Measurements from ENCODE around the gene YY1. TPM values are rescaled to one million over a fixed set of nuclear protein-coding genes. Genes with fewer than 3 reads are reported as not detected.
"Not testable (repeated sequence)": the region's sequence is repeated elsewhere in the genome, so short reads cannot be mapped to it uniquely, and the experiment has no call there.

YY1 gene
- total RNA-seq, 2 donors from 2014 or later, result 42.8 to 52.3 TPM

DNA sequence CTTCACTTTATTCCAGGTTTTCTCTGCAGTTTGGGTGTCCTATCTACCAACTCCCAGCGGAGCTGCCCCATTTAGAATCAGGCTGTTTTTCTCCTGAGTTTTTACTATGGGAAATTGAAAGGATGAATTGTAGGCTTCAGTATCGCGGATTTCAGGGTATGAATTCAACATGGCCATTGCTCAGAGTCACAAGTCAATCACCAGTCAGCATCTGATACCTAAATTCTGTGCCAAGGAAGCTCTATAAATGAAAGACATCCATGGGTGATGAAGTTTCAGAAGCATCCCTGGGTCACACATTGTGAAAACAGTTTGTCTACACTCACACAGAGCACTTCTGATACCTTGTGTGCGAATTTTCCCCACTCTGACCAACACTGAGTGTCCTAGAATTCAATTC, 35.8 kb upstream of the YY1 start:
- no peaks in the 10 kb centered on the region for H3K4me1 ChIP-seq (ENCODE audit: control insufficient read depth in 1 of 2, low read depth in 2 of 2)
- H3K4me3 ChIP-seq, result no peak overlapping the region
- no peaks in the 10 kb centered on the region for H3K9me3 ChIP-seq
- no peak for DNase-seq (ENCODE audit: low spot score)
- H3K27me3 ChIP-seq (replicated peaks; ENCODE audit: insufficient read depth), result no peaks in the 10 kb centered on the region
- ATAC-seq (ENCODE audit: insufficient number of reproducible peaks, low FRiP score, low read depth), result no peak
- H3K36me3 ChIP-seq, result no peaks in the 10 kb centered on the region
- TF ChIP-seq, protein P1, sequence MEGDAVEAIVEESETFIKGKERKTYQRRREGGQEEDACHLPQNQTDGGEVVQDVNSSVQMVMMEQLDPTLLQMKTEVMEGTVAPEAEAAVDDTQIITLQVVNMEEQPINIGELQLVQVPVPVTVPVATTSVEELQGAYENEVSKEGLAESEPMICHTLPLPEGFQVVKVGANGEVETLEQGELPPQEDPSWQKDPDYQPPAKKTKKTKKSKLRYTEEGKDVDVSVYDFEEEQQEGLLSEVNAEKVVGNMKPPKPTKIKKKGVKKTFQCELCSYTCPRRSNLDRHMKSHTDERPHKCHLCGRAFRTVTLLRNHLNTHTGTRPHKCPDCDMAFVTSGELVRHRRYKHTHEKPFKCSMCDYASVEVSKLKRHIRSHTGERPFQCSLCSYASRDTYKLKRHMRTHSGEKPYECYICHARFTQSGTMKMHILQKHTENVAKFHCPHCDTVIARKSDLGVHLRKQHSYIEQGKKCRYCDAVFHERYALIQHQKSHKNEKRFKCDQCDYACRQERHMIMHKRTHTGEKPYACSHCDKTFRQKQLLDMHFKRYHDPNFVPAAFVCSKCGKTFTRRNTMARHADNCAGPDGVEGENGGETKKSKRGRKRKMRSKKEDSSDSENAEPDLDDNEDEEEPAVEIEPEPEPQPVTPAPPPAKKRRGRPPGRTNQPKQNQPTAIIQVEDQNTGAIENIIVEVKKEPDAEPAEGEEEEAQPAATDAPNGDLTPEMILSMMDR (IDR thresholded peaks at IDR 0.05), result no peak
- H3K27ac ChIP-seq, result no peak overlapping the region

DNA sequence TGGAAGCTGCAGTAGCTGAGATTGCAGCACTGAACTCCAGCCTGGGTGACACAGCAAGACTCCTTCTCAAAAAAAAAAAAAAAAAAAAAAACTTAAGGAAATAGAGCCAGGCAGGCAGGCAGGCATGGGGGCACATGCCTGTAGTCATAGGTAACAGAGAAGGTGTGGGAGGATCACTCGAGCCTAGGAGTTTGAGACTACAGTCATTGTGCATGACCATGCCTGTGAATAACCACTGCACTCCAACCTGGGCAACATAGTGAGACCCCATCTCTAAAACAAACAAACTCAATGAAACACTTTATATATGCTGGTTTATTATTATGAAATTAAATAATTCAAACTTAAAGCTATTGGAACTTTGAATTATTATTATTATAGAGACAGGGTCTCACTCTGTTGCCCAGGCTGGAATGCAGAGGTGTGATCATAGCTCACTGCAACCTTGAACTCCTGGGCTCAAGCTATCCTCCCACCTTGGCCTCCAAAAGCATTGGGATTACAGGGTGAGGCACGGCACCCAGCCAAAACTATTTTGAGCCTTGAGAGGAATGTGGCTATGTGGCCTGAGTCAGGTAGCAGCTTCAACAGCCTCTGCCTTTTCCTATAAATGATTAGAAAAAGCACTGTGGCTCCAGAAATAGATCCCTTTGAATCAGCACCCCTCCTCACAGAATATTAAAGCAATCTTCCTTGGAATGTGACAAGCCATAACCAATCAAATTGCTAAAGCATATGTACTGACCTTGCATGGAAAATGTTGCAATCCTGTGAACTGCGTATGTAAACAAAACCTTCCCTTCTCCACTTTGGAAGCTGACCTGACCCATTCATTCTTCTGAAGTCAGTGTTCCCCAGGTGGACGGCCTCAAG, 34.7 kb upstream of the YY1 start:
- no peaks in the 10 kb centered on the region for H3K36me3 ChIP-seq
- DNase-seq (ENCODE audit: low spot score) (no peak), ATAC-seq (ENCODE audit: insufficient number of reproducible peaks, low FRiP score, low read depth) (no peak)
- no peaks in the 10 kb centered on the region for H3K27me3 ChIP-seq (replicated peaks; ENCODE audit: insufficient read depth)
- no peaks in the 10 kb centered on the region for H3K9me3 ChIP-seq
- H3K4me3 ChIP-seq, result no peak overlapping the region
- H3K27ac ChIP-seq, result no peak overlapping the region
- no peaks in the 10 kb centered on the region for H3K4me1 ChIP-seq (ENCODE audit: control insufficient read depth in 1 of 2, low read depth in 2 of 2)
- TF ChIP-seq, protein P1 (IDR thresholded peaks at IDR 0.05), result no peak

DNA sequence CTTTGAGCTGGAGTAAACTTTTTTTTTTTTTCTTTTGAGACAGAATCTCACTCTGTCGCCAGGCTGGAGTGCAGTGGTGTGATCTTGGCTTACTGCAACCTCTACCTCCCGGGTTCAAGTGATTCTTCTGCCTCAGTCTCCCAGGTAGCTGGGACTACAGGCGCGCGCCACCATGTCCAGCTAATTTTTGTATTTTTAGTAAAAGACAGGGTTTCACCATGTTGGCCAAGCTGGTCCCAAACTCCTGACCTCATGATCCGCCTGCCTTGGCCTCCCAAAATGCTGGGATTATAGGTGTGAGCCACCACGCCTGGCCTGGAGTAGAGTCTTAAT, 34.1 kb upstream of the YY1 start:
- ATAC-seq (ENCODE audit: insufficient number of reproducible peaks, low FRiP score, low read depth); H3K9me3 ChIP-seq; DNase-seq (ENCODE audit: low spot score); H3K36me3 ChIP-seq; H3K27me3 ChIP-seq (replicated peaks; ENCODE audit: insufficient read depth); H3K27ac ChIP-seq; H3K4me1 ChIP-seq (ENCODE audit: control insufficient read depth in 1 of 2, low read depth in 2 of 2); H3K4me3 ChIP-seq: not testable (repeated sequence)

DNA sequence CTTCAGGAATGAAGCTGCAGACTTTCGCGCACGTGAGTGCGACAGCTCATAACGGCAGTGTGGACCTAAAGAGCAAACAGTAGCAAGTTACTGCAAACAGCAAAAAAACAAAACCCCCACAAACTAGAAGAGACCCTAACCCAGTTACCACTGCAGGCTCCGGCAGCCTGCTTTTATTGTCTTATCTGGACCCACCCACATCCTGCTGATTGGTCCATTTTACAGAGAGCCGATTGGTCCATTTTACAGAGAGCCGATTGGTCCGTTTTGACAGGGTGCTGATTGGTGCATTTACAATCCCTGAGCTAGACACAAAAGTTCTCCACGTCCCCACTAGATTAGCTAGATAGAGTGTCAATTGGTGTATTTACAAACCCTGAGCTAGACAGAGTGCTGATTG, 31.4 kb upstream of the YY1 start:
- not testable (repeated sequence) for H3K36me3 ChIP-seq; H3K4me1 ChIP-seq (ENCODE audit: control insufficient read depth in 1 of 2, low read depth in 2 of 2); DNase-seq (ENCODE audit: low spot score); H3K27me3 ChIP-seq (replicated peaks; ENCODE audit: insufficient read depth); H3K27ac ChIP-seq; H3K4me3 ChIP-seq; H3K9me3 ChIP-seq; ATAC-seq (ENCODE audit: insufficient number of reproducible peaks, low FRiP score, low read depth)

DNA sequence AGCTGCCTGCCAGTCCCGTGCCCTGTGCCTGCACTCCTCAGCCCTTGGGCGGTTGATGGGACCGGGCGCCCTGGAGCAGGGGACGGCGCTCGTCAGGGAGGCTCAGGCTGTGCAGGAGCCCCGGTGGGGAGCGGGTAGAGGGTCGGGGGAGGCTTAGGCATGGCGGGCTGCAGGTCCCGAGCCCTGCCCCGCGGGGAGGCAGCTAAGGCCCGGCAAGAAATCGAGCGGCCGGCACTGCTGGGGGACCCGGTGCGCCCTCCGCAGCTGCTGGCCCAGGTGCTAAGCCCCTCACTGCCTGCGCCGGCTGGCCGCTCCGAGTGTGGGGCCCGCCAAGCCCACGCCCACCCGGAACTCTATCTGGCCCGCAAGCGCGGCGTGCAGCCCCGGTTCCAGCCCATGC, 30.8 kb upstream of the YY1 start:
- ATAC-seq (ENCODE audit: insufficient number of reproducible peaks, low FRiP score, low read depth); H3K27ac ChIP-seq: not testable (repeated sequence)

DNA sequence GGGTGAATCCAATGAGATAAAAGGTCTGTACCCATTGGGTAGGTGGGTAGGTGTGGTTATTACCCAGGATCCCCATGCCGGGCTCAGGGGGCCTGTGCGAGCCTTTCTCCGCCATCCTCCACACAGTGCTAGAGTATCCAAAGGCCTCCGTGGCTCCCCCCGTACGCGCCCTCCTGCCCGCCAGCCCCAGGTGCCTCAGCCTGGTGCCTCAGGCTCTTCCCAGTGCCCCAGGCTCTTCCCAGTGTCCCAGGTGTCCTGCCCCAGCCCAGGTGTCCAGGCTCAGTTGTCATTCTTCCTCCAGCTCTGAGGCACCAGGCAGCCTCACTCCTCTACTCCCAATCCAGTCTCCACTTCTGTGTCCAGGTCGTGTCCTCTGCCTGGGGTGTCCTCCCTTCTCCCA, 27.6 kb upstream of the YY1 start:
- Histone ChIP-seq H3K27me3 (replicated peaks; ENCODE audit: insufficient read depth) (no peaks in the 10 kb centered on the region), H3K36me3 (no peaks in the 10 kb centered on the region), H3K27ac (no peak overlapping the region), H3K4me1 (ENCODE audit: control insufficient read depth in 1 of 2, low read depth in 2 of 2) (peaks cover 5 to 11% of the 10 kb centered on the region in 2 donors), H3K4me3 (no peak overlapping the region), H3K9me3 (no peaks in the 10 kb centered on the region)
- ATAC-seq (ENCODE audit: insufficient number of reproducible peaks, low FRiP score, low read depth) (no peak), DNase-seq (ENCODE audit: low spot score) (no peak)
- TF ChIP-seq, protein P1 (IDR thresholded peaks at IDR 0.05), result no peak

More for the DNA sequence above, 30.8 kb upstream of the YY1 start:
- not testable (repeated sequence) for H3K27me3 ChIP-seq (replicated peaks; ENCODE audit: insufficient read depth); H3K9me3 ChIP-seq; H3K4me1 ChIP-seq (ENCODE audit: control insufficient read depth in 1 of 2, low read depth in 2 of 2); H3K4me3 ChIP-seq; H3K36me3 ChIP-seq; DNase-seq (ENCODE audit: low spot score)
